Myocyte (in vitro differentiated cells): ENCODE measurements around the gene TMUB2. TPM values are rescaled to one million over a fixed set of nuclear protein-coding genes. Genes with fewer than 3 reads are reported as not detected.
"Not testable (repeated sequence)": the region's sequence is repeated elsewhere in the genome, so short reads cannot be mapped to it uniquely, and the experiment has no call there.

ENCODE experiments used
- DNase-seq: peaks from one replicate; pipeline ENCODE4 v3.0.0-alpha.2; 2012; ENCODE audit warnings: low read depth
- total RNA-seq: library from RNA; depleted of rRNA; stranded (reverse); fragments of >200 nt; gene quantifications from 2 replicates; pipeline ENCODE4 v1.2.3, GENCODE V29; 2014

The TMUB2 gene
- total RNA-seq, 1 donor from 2014 or later: 28.6 TPM

DNA sequence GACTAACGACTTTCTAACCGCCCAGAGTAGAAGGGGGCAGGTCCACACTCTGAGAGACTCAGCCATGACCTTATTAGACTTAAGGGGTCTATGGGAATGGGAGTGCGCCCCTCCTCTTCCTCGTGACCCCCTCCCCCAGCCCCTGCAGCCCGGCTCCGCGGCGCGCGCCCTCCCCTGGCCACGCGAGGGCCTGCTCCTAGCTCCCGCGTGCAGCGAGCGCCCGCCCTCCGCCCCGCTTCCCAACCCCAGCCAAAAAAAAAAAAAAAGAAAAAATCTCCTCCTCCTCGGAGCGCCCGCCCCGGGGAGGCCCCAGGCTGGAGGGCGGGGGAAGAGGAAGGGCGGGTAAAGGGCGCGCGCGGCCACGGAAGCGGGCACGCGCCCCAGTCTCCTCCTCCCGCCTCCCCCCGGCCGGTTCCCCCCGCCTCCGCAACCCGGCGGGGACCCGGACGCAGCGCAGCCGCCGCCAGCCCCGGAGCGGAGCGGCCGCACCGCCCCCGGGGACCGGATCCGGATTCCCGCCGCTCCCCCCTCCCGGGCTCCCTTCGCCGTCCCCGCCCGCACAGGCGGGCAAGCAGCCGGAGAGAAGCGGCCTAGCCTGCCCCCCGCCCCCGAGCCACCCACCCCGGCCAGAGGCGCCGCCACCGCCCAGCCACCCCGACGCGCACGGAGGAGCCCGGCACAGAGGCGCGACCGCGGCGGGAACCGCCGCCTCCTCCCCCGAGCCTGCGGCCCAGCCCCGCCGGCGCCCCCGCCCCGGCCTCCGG is 31.8 kb downstream of the TMUB2 start:
- DNase-seq: peak; percentile 92

DNA sequence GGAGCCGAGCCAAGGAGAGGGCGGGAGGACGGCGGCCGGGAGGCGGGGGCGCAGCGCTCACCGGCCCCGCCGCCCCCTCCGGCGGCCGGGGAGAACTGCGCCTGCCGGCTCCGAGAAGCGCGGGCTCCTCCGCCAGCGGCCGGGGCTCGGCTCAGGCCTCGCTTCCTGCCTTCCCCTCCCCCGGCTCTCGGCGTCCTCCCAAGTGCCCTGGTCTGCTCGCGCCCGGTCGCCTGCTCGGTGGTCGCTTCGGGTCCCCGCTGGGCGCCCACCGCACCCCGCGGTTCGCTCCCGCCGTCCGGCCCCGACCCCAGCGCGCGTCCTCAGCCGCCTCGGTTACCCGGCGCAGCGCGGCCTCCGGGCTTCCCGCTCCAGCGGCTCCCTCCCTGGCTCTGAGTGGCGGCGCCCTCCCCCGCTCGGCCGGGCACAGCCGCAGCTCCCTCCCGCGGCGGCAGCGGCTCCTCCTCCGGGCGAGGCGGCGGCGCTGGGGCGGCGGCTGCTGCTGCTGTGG is 32.4 kb downstream of the TMUB2 start:
- peak; percentile 77 for DNase-seq

DNA sequence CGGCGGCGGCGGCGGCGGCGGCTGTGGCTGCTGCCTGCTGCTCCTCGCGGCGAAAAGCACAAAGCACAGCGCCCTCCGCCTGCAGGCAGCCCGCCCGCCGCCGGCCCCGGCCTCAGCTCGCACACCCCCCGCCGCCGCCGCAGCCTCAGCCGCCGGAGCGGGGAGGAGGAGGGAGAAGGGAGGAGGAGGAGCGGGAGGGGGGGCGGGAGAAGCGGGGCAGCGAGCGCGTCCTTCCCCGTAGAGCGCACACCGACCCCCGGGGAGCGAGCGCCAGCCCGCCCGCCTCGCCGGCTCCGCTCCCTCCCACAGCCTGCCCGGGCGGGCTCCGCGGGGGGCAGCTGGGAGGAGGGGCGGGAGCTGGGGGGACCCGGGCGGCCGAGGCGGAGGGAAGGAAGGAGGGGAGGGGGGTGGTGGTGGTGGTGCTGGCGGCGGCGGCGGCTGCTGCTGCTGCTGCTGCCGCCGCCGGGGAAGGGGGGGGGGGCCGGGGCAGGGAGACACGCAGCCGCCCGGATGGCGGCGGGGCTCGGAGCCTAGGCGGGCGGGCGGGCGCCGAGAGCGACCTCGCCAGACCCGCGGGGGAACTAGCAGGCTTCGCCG is 32.9 kb downstream of the TMUB2 start, which contains the start of gene UBTF:
TSS of gene UBTF (minus strand) at position 60 of the 597 bp plus-strand sequence. CDS start 1,446 bp downstream, outside the sequence.
- peak; percentile 76 for DNase-seq

DNA sequence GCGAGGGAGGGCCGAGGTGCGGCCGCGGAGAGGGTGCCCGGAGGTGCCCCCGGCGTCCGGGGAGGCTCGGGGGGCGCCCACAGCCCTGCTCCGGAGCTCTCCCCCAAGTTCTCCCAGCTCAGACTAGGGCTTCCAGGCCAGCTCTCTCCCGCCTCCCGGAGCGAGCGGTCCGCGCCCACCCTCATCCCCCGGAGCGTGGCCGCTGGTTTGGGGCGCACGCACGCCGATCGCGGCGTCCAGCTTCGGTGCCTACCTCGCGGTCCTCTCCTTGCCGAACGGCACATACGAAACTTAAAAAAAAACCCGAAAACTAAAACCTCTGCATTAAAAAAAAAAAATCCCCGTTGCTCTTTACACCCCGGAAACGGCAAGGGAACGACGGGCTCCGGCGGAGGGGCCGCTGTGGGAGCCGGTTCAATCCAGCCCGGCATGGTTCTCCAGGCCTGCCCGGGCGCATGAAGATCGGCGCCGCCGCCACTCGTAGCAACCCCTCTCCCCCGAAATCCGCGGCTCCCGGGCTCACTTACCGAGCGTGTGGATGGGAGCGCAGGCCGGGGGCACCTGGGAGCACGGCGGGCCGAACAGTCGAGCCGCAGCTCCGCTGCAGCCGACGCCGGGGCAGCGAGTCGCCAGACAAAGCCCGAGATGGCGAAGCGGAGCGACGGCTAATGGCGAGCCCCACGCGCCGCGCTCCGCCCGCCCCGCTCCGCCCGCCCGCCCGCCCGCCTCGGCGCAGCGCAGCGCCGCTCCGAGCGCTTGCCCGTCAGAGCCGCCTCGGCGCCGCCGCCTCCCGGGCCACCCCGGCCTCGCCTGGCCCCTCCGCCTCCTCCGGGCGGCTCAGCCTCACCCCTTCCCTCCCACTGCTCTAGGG is 33.7 kb downstream of the TMUB2 start:
- DNase-seq: peak; percentile 57

GRCh38 chr17:44221084-44221861 is 34.5 kb downstream of the TMUB2 start:
- DNase-seq: peak; percentile 88

DNA sequence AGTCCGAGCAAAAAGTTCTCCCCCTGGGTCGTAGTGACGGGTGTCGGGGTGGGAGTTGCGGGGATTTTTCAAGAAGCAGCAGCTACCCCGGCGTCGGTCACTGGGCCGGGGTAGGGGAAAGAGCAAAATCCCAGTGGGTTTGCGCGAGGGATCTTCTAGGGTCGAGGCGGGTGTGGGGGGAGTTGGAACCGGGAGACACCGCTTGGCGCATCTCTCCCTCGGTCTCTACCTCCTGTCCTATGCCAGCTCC is 35.0 kb downstream of the TMUB2 start:
- DNase-seq: no peak

DNA sequence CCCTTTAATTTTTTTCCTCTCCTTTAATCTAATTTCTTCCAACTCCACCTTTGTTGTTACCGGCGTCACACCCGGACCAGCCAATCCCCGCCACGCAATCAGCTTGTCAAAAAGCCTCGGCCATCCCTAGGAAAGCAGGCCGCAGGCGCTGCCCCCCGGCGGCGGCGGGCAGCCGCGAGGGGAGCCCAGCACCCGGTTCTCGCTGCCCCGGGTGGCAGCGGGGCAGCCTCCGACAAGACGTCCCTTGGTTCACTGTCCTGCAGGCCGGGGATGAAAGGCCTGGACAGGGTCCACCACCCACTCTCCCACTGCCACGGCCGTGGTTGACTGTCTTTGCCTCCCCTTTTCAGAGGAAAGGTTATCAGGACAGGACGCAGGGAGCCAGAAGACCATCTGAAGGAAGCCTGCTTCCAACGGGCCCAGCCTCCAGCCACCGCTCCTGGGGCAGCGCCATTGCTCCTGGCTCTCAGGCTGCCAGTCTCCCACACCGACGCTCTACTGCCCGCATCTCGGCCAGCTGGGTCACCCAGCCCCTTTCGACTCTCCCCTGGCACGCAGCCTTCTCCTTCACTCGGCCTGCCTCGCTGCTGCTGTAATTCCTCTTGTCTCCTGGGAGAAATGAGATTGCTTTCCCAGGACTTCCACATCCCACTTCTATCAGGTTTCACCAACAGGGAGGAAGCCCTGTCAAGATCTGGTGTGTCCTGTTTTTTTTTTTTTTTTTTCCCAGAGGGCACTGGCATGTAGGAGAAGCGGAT is 35.5 kb downstream of the TMUB2 start:
- DNase-seq: peak; percentile 97

DNA sequence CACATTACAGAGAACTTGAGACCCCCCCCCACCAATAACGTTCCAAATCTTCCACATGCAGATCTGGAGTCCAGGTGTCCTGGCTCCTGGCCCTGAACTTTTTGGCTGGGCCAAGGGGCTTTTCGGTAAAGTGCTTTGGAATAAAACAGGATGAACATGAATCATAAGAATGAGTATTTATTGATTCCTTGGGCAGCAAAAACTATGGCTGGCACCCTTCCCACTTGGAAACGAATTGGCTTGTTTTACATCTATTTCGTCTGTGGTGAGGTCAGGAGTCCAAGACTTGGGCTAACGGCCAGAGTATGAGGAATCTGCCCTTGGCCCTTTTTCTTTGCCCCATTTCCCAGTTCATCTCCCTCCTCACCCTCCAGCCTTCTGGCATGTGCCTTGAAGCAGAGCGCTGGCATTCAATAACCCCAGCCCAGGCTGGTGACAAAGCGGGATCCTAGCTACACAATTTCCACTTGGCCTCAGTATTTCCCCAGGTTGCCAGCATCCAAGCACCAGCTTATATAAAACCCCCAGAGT is 36.8 kb downstream of the TMUB2 start:
- no peak for DNase-seq

DNA sequence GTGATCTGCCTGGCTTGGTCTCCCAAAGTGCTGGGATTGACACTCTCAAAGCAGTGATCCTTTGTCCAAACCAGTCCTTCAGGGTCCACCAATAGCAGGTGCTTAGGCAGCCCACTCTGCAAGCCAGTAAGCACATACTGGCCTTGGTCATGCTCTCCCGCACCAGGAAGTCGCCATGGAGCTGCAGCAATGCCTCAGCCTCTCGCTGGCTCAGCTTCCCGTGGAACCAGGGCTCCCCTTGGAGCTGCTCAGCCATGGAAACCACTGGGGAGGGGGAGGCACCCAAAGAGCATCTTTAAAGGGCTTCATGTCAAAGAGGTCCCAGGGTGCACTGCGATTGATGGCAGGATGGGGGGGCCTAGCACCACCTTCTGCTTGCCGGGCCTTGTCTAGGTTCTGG is 42.3 kb downstream of the TMUB2 start:
- DNase-seq: no peak

- DNase-seq: no peak
Measured at GRCh38 chr17:44230140-44230539, 43.4 kb downstream of the TMUB2 start.

DNA sequence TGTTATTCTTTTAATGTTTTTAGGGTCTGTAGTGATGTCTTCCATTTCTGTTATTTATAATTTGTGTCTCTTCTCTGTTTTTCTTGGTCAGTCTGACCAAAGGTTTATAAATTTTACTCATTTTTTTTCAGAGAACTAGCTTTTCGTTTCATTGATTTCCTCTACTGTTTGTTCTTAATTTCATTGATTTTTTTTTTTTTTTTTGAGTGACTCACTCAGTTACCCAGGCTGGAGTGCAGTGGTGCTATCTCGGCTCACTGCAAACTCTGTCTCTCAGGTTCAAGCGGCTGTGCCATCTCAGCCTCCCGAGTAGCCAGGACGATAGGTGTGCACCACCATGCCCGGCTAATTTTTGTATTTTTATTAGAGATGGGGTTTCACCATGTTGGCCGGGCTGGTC is 45.3 kb downstream of the TMUB2 start:
- DNase-seq: no peak

GRCh38 chr17:44233582-44233981 is 46.8 kb downstream of the TMUB2 start:
- no peak for DNase-seq

DNA sequence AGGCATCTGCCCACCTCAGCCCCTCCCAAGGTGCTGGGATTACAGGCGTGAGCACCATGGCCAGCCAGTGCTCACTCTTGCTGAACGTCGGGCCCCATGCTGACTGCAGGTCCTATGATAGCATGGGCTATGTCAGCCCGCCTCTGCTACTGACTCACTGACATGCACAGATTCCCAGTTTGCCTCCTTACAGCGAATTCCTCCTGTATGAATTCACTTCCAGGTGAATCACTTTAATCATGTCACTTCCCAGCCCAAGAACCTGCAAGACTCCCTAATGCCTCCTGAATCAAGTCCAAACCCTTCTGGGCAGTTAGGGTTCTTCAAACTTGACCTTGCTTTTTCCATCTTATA is 48.8 kb downstream of the TMUB2 start:
- no peak for DNase-seq

DNA sequence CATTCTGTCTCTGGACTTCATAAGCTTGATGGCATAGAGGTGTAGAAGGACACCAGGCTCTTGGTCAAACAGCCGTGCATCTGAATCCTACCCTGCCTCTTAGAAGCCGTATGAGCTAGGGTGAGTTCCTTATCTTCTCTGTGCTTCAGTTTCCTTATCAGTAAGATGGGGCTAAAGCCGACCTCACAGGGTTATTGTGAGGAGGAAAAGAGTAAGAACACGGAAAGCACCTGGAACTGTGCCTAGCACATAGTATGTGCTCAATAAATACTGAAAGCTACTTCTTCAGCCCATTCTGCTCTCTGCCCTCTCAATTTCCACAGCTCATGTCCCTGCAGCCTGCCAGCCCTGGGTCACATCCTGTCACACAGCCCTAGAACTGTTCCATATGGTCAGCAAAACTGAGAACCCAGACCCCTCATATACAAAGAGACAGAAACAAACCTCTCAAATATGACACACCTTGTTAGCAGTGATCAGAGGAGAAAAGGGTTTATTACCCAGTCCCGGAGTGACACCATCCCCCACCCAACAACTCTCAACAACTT is 49.7 kb downstream of the TMUB2 start:
- DNase-seq: no peak

DNA sequence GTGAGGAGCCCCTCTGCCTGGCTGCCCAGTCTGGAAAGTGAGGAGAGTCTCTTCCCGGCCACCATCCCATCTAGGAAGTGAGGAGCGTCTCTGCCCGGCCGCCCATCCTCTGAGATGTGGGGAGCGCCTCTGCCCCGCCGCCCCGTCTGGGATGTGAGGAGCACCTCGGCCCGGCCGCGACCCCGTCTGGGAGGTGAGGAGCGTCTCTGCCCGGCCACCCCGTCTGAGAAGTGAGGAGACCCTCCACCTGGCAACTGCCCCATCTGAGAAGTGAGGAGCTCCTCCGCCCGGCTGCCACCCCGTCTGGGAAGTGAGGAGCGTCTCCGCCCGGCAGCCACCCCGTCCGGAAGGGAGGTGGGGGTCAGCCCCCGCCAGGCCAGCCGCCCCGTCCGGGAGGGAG is 51.1 kb downstream of the TMUB2 start:
- DNase-seq: not testable (repeated sequence)

DNA sequence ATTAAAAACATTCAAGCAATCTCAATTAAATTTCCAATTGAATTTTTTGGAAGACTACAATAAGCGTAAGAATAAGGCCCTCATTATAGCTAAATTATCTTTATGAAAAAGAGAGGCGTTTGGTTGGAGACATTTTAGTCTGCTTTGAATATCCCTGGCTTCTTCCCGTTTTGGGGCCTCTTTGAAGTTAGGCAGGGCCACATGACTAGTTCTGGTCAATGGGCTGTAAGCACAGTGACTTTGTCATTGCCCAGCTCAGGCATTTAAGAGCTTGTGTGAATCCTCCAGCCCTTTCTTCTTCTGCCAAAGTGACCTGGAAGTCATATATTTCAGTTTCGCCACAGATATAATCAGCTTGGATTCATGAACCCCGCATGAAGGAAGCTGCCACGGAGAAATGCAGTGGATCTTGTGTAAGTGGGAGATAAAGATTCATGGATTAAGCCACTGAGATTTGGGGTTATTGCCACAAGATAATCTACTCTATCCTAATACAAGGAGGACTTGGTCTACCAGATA is 54.4 kb downstream of the TMUB2 start:
- no peak for DNase-seq
